IPS DF 4.7 (cell line): ENCODE measurements around the gene FGF18.

Experiments
- DNase-seq: peaks from one replicate; pipeline ENCODE4 v3.0.0-alpha.2; 2013; ENCODE audit warnings: low spot score; ENCODE audit errors: extremely low read depth

FGF18 gene

GRCh38 chr5:171441246-171441791 lies 21.9 kb downstream of the FGF18 start:
- DNase-seq: no peak

DNA sequence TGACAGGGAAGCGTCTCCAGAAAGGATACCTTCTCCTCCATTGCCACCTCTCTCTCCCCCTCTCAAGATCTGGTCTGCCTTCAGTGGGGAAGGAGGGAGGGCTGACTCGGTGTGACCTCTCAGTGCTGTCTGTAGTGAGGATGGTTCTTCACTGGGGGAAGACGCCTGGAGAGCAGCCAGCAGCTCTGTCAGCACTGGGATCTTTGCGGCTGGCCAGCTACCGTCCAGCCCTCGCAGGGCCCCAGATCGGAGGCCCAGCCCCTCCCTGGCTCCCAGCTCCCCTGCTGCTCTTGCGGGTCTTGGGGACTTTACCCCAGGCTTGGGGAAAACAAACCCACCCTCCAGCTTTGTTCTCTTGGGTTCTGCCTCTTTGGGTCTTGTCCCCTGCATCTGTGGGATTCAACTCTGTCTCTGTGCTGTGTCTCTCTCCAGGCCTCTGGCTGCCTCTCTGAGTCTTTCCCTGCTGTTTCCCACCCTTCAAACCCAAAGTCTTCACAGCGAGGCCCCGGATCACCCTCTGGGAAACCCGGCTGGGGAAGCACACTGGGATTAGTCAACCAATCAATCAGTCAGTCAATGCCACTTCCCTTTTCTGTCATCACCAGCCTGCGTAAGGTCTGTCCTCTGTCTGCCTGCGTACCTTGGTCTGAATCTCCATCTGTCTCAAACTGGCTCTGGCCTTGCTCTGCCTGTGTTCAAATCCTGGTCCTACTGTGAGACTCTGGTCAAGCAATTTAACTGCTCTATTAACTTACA lies 23.0 kb downstream of the FGF18 start:
- DNase-seq: no peak

- no peak for DNase-seq
Observed at GRCh38 chr5:171444582-171444981, 25.1 kb downstream of the FGF18 start.

GRCh38 chr5:171445644-171446516 lies 26.4 kb downstream of the FGF18 start:
- DNase-seq: no peak

GRCh38 chr5:171447226-171447625 lies 27.8 kb downstream of the FGF18 start:
- no peak for DNase-seq

DNA sequence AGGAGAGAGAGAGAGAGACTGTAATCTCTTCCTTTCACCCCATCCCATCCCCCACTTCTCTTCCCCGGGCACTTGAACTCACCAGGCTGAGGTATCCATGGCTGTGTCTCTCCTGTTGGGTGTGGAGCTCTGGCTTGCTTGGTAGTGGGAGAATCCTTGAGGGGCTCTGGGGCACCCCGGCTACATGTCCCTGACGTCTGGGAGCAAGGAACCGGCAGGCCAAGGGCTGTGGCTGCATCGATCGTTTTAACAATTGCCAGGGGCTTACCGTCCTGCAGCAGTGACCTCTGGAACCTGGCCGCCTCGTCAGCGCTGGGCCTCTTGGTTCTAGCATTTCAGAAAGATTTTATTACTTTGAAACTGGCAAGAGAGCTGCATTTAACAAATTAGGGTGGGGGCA lies 30.0 kb downstream of the FGF18 start:
- no peak for DNase-seq

DNA sequence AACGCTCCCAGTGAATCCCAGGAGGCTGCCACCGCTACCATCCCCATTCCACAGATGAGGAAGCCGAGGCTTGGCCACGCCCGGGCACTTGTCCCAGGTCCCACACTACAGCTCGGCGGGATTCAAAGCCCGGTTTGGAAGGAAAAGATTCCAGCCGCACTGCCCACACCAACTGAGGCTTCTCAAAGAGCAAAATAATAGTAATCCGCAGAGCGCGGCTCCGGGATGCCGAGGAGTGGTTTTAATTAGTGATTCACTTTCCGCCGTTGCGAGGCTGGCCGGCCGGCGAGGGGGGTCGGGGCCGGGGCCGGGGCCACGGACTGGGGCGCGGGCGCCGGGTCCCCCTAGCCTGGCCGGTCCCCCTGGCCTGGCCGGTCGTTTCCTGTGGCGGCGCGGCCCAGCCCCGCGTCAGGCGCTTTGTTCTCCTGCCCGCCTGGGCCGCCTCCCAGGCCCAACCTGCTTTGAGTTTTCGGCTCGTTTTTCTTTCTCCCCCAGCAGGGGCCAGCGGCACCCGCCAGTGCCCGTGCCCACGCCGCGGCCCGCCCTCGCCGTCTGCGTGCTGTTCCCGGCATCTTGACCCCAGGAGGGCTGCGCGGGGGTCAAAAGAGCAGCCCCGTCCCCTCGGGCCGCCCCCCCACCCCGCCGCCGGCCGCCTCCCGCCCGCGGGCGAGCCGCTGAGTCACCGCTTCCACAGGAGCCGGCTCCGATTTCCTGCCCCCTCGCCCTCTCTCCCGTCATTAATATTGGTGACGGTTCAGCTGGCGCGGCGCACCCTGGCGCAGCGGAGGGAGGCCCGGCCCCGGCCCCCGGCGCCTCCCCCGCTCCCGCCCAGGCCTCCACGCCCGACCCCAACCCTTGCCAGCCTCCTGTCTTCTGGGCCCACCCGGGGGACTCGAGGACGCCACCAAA lies 31.2 kb downstream of the FGF18 start:
- no peak for DNase-seq

DNA sequence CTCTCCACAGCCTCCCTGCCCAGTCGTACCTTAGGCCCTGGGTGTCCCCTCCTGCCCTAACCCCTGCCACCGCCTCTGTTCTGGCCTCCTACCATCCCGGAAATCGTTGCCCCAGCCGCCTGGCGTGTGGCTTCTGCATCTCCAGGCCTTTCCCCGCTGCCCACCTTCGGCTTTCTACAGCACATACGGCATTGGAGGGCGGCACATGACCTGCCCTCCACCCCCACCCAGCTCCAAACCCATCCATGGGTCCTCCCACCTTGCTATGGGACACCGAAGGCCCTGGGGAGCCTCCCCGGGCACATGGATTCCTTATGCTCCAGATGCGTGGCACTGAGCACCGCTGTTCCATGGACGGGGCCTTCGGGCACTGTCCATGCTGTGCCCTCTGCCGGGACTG lies 32.0 kb downstream of the FGF18 start:
- DNase-seq: no peak

- no peak for DNase-seq
Observed at GRCh38 chr5:171453056-171453725, 33.7 kb downstream of the FGF18 start.

DNA sequence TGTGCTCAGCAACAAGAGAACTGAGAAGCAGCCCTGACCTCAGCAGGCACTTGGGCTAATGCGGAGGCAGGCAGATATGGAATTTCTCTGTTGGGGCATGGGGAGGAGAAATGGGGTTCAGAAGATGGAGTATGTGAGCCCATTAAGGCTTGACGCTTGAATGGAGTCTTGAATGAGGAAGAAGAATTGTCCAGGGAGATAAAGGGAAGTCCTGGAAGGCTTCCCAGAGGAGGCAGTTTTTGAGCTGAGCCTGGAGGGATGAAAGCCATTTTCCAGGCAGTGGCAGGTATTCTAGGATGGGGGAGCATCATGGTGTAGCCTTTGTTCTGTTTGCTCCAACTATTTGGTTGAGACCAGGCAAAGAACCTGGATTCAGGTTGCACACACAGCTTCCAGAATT lies 34.5 kb downstream of the FGF18 start:
- DNase-seq: no peak

DNA sequence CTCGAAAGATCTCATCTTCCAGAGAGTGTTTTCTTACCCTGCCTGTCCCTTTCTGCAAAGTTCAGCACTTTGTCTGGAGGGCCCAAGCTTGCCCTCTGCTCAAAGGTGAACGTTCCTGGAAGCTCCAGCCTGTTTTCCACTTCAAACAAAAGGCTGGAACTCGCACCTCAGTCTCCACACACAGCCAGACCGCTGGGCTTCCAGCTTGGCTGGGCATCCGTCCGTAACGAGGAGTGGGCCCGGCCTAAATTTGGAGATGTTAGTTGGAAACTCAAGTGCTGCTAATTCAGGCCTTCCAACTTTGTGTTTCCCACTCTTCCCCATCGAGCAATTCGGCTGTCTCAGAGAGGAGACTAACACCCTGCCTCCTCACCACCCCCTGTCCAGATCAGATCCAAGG lies 35.1 kb downstream of the FGF18 start:
- DNase-seq: no peak

DNA sequence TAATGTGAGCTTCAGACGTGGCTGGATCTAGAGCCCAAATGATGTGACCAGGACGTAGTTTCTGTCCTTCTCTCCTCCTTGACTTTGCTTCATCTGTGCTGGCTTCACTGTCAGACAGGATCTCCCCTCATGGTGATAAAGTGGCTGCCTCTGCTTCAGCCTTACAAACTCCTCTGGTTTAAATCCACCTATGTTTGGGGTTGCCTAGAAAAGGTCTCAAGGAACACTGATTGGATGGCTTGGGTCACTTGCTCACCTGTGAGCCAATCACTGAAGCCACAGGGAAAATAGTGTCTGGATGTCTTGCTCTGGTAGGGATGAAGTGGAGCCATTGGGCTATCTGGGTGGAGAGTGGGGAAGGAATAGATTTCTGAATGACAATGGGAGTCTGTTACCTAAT lies 36.1 kb downstream of the FGF18 start:
- DNase-seq: no peak

DNA sequence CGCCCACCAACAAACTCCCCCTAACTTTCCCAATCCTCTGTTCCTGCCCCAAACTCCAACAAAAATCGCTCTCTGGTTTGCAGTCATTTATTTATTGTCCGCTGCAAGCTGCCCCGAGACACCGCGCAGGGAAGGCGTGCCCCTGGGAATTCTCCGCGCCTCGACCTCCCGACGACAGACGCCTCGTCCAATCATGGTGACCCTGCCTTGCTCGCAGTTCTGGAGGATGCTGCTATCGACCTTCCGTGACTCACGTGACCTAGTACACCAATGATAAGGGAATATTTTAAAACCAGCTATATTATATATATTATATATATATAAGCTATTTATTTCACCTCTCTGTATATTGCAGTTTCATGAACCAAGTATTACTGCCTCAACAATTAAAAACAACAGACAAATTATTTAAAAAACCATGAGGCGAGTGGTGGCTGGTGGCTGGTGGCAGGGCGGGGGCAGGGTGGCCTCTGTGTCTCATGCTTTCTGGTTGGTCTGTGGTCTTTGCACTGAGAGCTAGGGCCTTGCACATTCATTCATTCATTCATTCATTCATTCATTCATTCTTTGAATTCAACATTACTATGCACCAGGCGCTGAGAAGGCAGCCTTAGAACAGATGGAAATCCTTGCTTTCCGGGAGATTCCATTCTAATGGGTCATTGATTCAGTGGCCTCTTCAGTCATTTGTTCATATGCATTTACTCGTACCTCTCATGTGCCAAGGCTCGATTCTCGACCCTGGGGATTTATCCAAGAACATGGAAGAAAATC lies 37.9 kb downstream of the FGF18 start:
- DNase-seq: no peak

GRCh38 chr5:171459839-171460238 lies 40.4 kb downstream of the FGF18 start:
- DNase-seq: no peak

- DNase-seq: no peak
Observed at GRCh38 chr5:171462136-171462927, 42.9 kb downstream of the FGF18 start.

DNA sequence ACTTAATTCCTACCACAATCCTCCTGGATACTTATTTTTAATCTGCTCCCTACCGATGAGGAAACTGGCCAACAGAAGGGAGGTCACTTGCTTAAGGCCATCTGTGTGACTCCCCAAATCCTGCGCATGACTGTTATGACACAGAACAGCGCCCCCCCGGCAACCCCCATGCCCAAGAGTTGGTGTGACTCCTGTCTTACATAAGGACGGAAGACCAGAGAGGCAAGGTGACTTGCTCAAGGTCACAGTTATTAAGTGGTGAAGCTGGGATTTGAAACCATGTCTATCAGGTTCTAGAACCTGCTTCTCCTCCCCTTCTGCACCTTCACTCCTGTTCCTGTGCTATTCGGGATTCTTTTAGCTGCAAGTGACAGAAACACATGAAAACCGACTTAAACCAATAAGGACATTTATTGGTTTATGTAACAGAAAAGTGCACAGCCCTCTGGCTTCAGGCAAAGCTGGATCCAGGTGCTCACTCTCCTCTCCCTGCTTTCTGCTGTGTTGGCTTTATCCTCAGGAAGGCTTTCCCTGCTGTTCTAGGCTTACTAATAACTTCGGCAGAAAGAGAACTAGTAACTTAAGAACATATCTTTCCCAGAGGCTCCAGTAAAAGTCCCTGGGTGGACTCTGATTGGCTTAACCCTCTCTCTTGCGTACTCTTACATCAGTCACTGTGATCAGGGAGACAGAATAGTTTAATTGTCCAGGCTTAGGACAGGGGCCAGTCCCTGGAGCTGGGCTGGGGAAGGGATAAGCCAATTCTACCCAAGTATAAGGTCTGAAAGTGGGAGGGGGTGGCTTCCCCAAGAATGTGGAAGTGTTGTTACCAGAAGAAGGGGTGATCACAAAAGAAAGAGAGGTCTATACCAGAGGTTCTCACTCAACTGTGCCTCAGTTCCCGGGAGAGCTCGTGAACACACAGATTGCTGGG lies 43.7 kb downstream of the FGF18 start:
- no peak for DNase-seq

DNA sequence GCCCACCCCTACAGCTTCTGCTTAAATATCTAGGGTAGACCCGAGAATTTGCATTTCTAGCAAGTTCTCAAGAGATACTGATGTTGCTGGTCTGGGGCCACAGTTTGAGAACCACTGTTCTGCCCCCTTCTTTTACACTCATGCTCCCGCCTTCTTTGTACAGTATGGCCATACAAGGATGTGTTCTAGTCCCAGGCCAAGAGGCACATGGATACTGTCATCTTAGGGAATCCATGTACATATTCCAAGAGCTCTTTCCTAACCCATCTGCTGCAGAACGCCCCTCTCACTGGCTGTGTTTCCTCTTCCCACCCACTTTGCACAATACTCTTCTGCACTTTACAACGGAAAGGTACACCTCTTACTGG lies 44.4 kb downstream of the FGF18 start:
- DNase-seq: no peak

DNA sequence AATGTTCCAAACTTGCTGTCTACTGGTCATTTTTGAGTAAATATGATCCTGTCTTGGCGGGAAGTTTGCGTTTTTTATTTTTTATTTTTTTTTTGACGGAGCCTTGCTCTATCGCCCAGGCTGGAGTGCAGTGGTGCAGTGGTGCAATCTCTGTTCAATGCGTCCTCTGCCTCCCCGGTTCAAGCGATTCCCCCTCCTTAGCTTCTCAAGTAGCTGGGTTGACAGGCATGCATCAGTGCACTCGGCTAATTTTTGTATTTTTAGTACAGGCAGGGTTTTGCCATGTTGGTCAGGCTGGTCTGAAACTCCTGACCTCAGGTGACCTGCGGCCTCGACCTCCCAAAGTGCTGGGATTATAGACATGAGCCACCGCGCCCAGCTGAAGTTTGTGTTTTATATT lies 45.4 kb downstream of the FGF18 start:
- no peak for DNase-seq
